T-cell (primary cell): ENCODE results near the gene GART. TPM values are rescaled to one million over a fixed set of nuclear protein-coding genes. Genes with fewer than 3 reads are reported as not detected.
A peak's percentile ranks its signal among the peaks of the same experiment; 100 is the strongest.
"Not testable (repeated sequence)": the region's sequence is repeated elsewhere in the genome, so short reads cannot be mapped to it uniquely, and the experiment has no call there.

Source experiments
- ATAC-seq, 4 experiments: fragments of 200-7000 bp in 3 of 4; fragments of 150-1000 bp in 1 of 4; cut with Tn5 transposase; replicated peaks in 1 of 4; 1 replicate in 3 of 4; 2 replicates in 1 of 4; pipeline ENCODE4 v1.10.0; 2021; ENCODE audit warnings: moderate library complexity in 3 of 4, mild to moderate bottlenecking in 2 of 4, moderate number of reproducible peaks in 1 of 4
- CTCF ChIA-PET, 2 donors: fragments of 300-600 bp; sonication (Branson Sonifier 250); formaldehyde crosslinking; loops; one replicate each; lab custom pipeline; 2022; ENCODE audit warnings: antibody characterized with exemption in 2 of 2; lab: Charles Lee
- POLR2A ChIA-PET, 2 donors: fragments of 300-600 bp; sonication (Branson Sonifier 250); formaldehyde crosslinking; loops; one replicate each; lab custom pipeline; 2022; ENCODE audit warnings: antibody characterized with exemption in 2 of 2; lab: Charles Lee
- DNase-seq, 35 experiments: peaks; one replicate each; pipeline versions ENCODE4 v3.0.0 to v3.0.0-alpha.2; 2013 to 2023
- H3K27ac ChIP-seq: one replicate; pipeline ENCODE4 v1.5.1; 2013; ENCODE audit warnings: low read length
- H3K27me3 ChIP-seq, 2 experiments: replicated peaks in 1 of 2; 1 replicate in 1 of 2; 2 replicates in 1 of 2; pipeline versions ENCODE4 v1.6.1 to v1.7.0; 2013; ENCODE audit warnings: low read length in 1 of 2, mixed read lengths in 1 of 2; ENCODE audit not compliant: control insufficient read depth in 2 of 2, insufficient read depth in 2 of 2; ENCODE audit errors: extremely low read depth in 1 of 2
- H3K36me3 ChIP-seq, 2 donors: 1 replicate in 1 of 2; 2 replicates in 1 of 2; pipeline versions ENCODE4 v1.6.1 to v1.7.0; 2013; ENCODE audit warnings: low read length in 1 of 2; ENCODE audit not compliant: control insufficient read depth in 2 of 2, insufficient read depth in 1 of 2; ENCODE audit errors: extremely low read depth in 1 of 2
- H3K4me1 ChIP-seq, 2 experiments: 1 replicate in 1 of 2; 2 replicates in 1 of 2; pipeline versions ENCODE4 v1.6.1 to v1.7.0; 2013; ENCODE audit warnings: low read length in 2 of 2, mixed read lengths in 1 of 2; ENCODE audit not compliant: insufficient read depth in 2 of 2, control insufficient read depth in 1 of 2; ENCODE audit errors: extremely low read depth in 1 of 2
- H3K4me3 ChIP-seq, 2 donors: 1 replicate in 1 of 2; 2 replicates in 1 of 2; pipeline versions ENCODE4 v1.5.1 to v1.7.0; 2013; ENCODE audit warnings: mild to moderate bottlenecking in 2 of 2, low read length in 1 of 2, moderate library complexity in 1 of 2; ENCODE audit not compliant: control insufficient read depth in 1 of 2; ENCODE audit errors: extremely low read depth in 1 of 2
- H3K9me3 ChIP-seq: 2 replicates; pipeline ENCODE4 v1.7.0; 2013
- H3K27ac Mint-ChIP-seq, 2 donors: one replicate each; pipeline ENCODE4 v1.8.0; 2020 to 2021; ENCODE audit warnings: mild to moderate bottlenecking in 2 of 2, mixed read lengths in 2 of 2
- H3K27me3 Mint-ChIP-seq, 2 donors: one replicate each; pipeline ENCODE4 v1.8.0; 2021 to 2022; ENCODE audit warnings: mixed read lengths in 2 of 2
- H3K36me3 Mint-ChIP-seq: one replicate; pipeline ENCODE4 v1.8.0; 2021; ENCODE audit warnings: mixed read lengths
- H3K4me1 Mint-ChIP-seq, 3 donors: one replicate each; pipeline ENCODE4 v1.8.0; 2020 to 2022; ENCODE audit warnings: mixed read lengths in 3 of 3, mild to moderate bottlenecking in 1 of 3
- H3K4me3 Mint-ChIP-seq, 3 donors: one replicate each; pipeline ENCODE4 v1.8.0; 2020 to 2022; ENCODE audit warnings: mild to moderate bottlenecking in 3 of 3, mixed read lengths in 3 of 3, moderate library complexity in 3 of 3
- H3K9me3 Mint-ChIP-seq, 3 donors: one replicate each; pipeline ENCODE4 v1.8.0; 2020 to 2022; ENCODE audit warnings: mixed read lengths in 3 of 3
- WGBS: methylation state at CpG from one replicate; pipeline ENCODE4 v1.1.5; 2013; ENCODE audit warnings: missing lambda C conversion rate; ENCODE audit not compliant: insufficient coverage; 5-methylcytosine and 5-hydroxymethylcytosine counted together
- total RNA-seq, 35 experiments: library from RNA in 6 of 35; stranded (reverse) in 6 of 35; fragments of 120-200 nt in 1 of 35; gene quantifications; one replicate each; pipeline versions ENCODE4 v1.2.1 to v1.2.4 and lab custom pipeline; 2013 to 2026

GART gene
- total RNA-seq, 5 donors from 2014 or later (not counting 1 experiment from before 2014, with no cell fraction given): 37.6 to 97.4 (median 84.6) TPM

DNA sequence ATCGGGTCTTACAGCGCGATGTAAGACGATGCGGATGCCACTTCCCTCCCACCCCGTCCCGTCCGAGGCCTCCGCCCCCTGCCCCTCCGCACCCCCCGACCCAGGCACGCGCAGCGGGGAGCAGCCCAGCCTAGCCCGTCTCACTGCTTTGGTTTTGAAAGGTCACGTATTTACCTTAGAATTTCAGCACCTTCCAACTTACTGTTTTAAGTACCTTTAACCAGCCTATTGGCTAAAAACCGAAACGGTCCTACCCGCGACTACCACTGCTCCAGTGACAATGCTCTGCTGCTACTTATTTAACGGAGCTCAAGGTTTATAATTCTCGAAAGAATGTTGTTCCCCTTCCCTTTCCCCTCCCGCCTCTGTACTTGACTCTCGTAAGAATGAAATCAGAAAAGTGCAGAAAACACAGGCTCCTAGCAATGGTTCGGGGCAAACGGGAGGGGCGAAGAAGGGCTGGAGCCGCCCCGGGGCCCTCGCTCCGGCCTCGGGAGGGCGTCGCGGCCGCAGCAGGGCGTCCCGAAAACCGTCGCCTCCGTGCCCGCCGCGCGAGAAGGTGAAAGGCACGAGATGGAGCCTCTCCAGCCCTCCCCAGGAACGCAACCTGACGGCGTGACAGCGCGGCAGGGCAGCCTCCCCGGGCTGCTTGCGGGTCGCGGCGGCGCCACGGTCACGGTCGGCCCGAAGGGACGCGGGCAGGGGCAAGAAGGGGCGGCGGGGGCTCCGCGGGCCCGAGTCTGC, 62.8 kb downstream of the GART start:
- ChIA-PET CTCF (interaction anchor here (0.6 to 3.0 kb wide), 16 partner anchors 10 to 593 kb away, joined by 3 to 42 read pairs (median 4); partner anchors contain the start of genes DNAJC28 (in 2 of the 2) and DONSON (in 1 of the 2)), POLR2A (interaction anchor here (0.5 to 2.0 kb wide), 10 partner anchors 12 to 752 kb away, joined by 3 to 19 read pairs (median 4); partner anchors contain the start of genes DNAJC28 (in 2 of the 2), GART (in 1 of the 2) and SON (in 1 of the 2))
- peak; percentile 16 to 28 (median 18) for ATAC-seq

DNA sequence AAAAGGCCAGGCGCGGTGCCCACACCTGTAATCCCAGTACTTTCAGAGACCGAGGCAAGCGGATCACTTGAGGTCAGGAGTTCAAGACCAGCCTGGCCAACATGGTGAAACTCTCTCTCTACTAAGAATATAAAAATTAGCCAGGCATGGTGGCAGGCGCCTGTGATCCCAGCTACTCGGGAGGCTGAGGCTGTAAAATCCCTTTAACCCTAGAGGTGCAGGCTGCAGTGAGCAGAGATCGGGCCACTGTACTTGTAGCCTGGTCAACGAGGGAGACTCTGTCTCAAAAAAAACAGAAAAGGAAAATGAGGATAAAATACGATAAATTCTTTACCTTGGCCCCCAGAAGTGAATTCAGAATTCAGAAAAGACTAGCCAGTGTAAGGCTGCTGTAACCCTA, 63.7 kb downstream of the GART start:
- Histone ChIP-seq H3K4me1 (peaks cover 9 to 20% of the 10 kb centered on the region in 2 experiments), H3K36me3 (no peaks in the 10 kb centered on the region), H3K9me3 (no peaks in the 10 kb centered on the region), H3K27ac (no peak overlapping the region), H3K4me3 (peak overlapping the region; percentile 83 to 86), H3K27me3 (no peaks in the 10 kb centered on the region)
- peak overlapping the region; percentile 82 for H3K27ac Mint-ChIP-seq
- DNase-seq (no peak), ATAC-seq (no peak)
- 75% methylated on average over 2 of the region's 9 CpGs for WGBS
- ChIA-PET POLR2A (no interaction called here), CTCF (no interaction called here)
- H3K9me3 Mint-ChIP-seq: no peaks in the 10 kb centered on the region
- H3K27me3 Mint-ChIP-seq: no peaks in the 10 kb centered on the region
- peaks cover 4% of the 10 kb centered on the region for H3K36me3 Mint-ChIP-seq
- peaks cover 23 to 34% (median 29%) of the 10 kb centered on the region in 3 donors for H3K4me1 Mint-ChIP-seq
- H3K4me3 Mint-ChIP-seq: peak overlapping the region; percentile 80 to 91 (median 91)

More for the DNA sequence above, 62.8 kb downstream of the GART start:
- WGBS: 0% methylated on average over 38 of the region's 68 CpGs
- Mint-ChIP-seq H3K27ac (peak overlapping the region; percentile 82), H3K9me3 (no peaks in the 10 kb centered on the region), H3K4me1 (peaks cover 16 to 28% (median 24%) of the 10 kb centered on the region in 3 donors), H3K27me3 (no peaks in the 10 kb centered on the region), H3K36me3 (no peaks in the 10 kb centered on the region), H3K4me3 (peak overlapping the region; percentile 80 to 91 (median 91))
- Histone ChIP-seq H3K27ac (peak overlapping the region; percentile 73), H3K27me3 (no peaks in the 10 kb centered on the region), H3K9me3 (no peaks in the 10 kb centered on the region), H3K36me3 (no peaks in the 10 kb centered on the region), H3K4me3 (peak overlapping the region; percentile 83 to 86), H3K4me1 (peaks cover 9 to 20% of the 10 kb centered on the region in 2 experiments)
- DNase-seq: peak in 32 of 35 experiments; percentile 10 to 65 (median 28)

DNA sequence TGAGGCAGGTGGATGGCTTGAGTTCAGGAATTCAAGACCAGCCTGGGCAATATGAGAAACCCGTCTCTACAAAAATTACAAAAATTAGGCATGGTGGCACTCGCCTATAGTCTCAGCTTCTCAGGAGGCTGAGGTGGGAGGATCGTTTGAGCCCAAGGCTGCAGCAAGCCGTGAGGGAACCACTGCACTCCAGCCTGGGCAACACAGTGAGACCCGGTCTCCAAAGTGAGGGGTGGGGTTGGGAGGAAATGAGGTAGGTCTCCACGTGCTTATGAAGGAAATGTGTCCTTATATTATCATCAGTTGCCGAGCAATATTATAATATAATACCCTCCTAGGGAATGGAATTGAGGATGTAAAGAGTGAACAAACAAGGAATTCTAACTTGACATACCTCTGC, 64.9 kb downstream of the GART start:
- DNase-seq (no peak), ATAC-seq (no peak)
- Histone ChIP-seq H3K4me1 (peaks cover 9 to 20% of the 10 kb centered on the region in 2 experiments), H3K27ac (no peak overlapping the region), H3K36me3 (no peaks in the 10 kb centered on the region), H3K4me3 (no peak overlapping the region), H3K9me3 (no peaks in the 10 kb centered on the region), H3K27me3 (no peaks in the 10 kb centered on the region)
- H3K9me3 Mint-ChIP-seq: no peaks in the 10 kb centered on the region
- no peak overlapping the region for H3K27ac Mint-ChIP-seq
- peaks cover 4% of the 10 kb centered on the region for H3K36me3 Mint-ChIP-seq
- peaks cover 23 to 36% (median 33%) of the 10 kb centered on the region in 3 donors for H3K4me1 Mint-ChIP-seq
- no peaks in the 10 kb centered on the region for H3K27me3 Mint-ChIP-seq
- WGBS: 100% methylated on average over 1 of the region's 7 CpGs
- CTCF ChIA-PET: interaction anchor here in 1 of 2 donors (0.7 kb wide), 1 partner anchor 132 kb away, joined by 5 read pairs; no protein-coding TSS in a partner anchor
- peak overlapping the region in 2 of 3 donors; percentile 41 to 91 for H3K4me3 Mint-ChIP-seq
- POLR2A ChIA-PET: no interaction called here

DNA sequence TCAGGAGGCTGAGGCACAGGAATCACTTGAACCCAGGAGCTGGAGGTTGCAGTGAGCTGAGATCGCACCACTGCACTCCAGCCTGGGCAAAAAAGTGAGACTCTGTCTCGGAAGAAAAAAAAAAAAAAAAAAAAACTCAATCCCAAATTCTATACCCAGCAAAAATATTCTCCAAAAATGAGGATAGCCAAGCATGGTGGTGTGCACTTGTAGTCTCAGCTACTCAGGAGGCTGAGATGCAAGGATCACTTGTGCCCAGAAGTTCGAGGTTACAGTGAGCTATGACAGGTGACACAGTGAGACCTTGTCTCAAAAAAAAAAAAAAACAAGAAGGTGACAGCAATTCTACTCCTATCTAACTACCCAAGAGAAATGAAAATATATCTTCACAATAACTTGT, 68.6 kb downstream of the GART start:
- ATAC-seq (no peak), DNase-seq (no peak)
- peaks cover 7% of the 10 kb centered on the region for H3K36me3 Mint-ChIP-seq
- no peak overlapping the region for H3K27ac Mint-ChIP-seq
- H3K4me3 ChIP-seq: no peak overlapping the region
- H3K36me3 ChIP-seq: no peaks in the 10 kb centered on the region
- H3K9me3 ChIP-seq: no peaks in the 10 kb centered on the region
- H3K4me1 Mint-ChIP-seq: peaks cover 18 to 34% (median 30%) of the 10 kb centered on the region in 3 donors
- no peaks in the 10 kb centered on the region for H3K9me3 Mint-ChIP-seq
- POLR2A ChIA-PET: interaction anchor here in 1 of 2 donors (0.6 kb wide), 2 partner anchors 89 to 125 kb away, joined by 3 to 4 read pairs; no protein-coding TSS in a partner anchor
- WGBS: 86% methylated on average over 1 of the region's 3 CpGs
- no peaks in the 10 kb centered on the region for H3K27me3 Mint-ChIP-seq
- H3K27me3 ChIP-seq: no peaks in the 10 kb centered on the region
- H3K27ac ChIP-seq: no peak overlapping the region
- peaks cover 2 to 9% of the 10 kb centered on the region in 2 experiments for H3K4me1 ChIP-seq
- H3K4me3 Mint-ChIP-seq: no peak overlapping the region
- CTCF ChIA-PET: interaction anchor here (0.6 to 1.1 kb wide), 2 partner anchors 15 to 757 kb away, joined by 4 to 8 read pairs; no protein-coding TSS in a partner anchor

DNA sequence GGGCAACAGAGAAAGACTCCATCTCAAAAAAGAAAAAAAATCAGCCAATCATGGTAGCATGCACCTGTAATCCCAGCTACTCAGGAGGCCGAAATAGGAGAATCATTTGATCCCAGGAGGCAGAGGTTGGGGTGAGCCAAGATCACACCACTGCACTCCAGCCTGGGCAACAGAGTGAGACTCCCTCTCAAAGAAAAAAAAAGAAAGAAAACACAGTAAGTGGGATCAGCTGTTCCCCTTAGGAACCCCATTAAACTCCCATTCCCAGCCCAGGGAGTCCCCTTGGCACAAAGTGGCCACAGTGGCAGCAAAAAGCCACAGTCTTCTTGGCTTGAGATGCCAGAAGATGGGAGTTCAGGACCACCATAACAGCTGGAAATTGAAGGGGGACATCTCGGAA, 71.2 kb downstream of the GART start:
- ChIA-PET POLR2A (interaction anchor here in 1 of 2 donors (0.7 kb wide), 1 partner anchor 678 kb away, joined by 10 read pairs; no protein-coding TSS in a partner anchor), CTCF (no interaction called here)
- H3K9me3 Mint-ChIP-seq: no peaks in the 10 kb centered on the region
- H3K4me1 ChIP-seq: no peaks in the 10 kb centered on the region
- no peak overlapping the region for H3K27ac Mint-ChIP-seq
- DNase-seq (no peak), ATAC-seq (no peak)
- H3K36me3 Mint-ChIP-seq: peaks cover 16% of the 10 kb centered on the region
- peaks cover 15 to 23% (median 23%) of the 10 kb centered on the region in 3 donors for H3K4me1 Mint-ChIP-seq
- no CpG with 5 or more reads among the region's 2 CpGs for WGBS
- H3K4me3 Mint-ChIP-seq: no peak overlapping the region
- H3K27me3 Mint-ChIP-seq: no peaks in the 10 kb centered on the region
- no peaks in the 10 kb centered on the region for H3K27me3 ChIP-seq
- no peak overlapping the region for H3K4me3 ChIP-seq
- no peak overlapping the region for H3K27ac ChIP-seq
- H3K9me3 ChIP-seq: no peaks in the 10 kb centered on the region
- peaks cover 0 to 1% of the 10 kb centered on the region in 2 donors for H3K36me3 ChIP-seq

DNA sequence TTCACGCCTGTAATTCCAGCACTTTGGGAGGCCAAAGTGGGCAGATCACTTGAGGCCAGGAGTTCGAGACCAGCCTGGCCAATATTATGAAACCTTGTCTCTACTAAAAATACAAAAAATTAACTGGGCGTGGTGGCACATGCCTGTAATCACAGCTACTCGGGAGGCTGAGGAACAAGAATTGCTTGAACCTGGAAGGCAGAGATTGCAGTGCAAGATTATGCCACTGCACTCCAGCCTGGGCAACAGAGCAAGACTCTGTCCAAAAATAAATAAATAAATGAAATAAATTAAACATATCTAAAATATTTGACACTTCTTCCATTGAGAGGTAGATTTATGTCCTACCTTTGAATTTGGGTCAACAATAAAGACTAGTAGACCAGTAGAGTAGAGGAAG, 72.7 kb downstream of the GART start:
- H3K9me3 Mint-ChIP-seq, H3K27me3 ChIP-seq, H3K27ac ChIP-seq, H3K4me3 ChIP-seq, ATAC-seq, DNase-seq, H3K9me3 ChIP-seq, H3K27ac Mint-ChIP-seq, POLR2A ChIA-PET, CTCF ChIA-PET, H3K4me3 Mint-ChIP-seq, H3K27me3 Mint-ChIP-seq, H3K4me1 ChIP-seq, H3K36me3 ChIP-seq: not testable (repeated sequence)
- Mint-ChIP-seq H3K36me3 (peaks cover 18% of the 10 kb centered on the region), H3K4me1 (peaks cover 15 to 23% (median 22%) of the 10 kb centered on the region in 3 donors)
- 100% methylated on average over 3 of the region's 4 CpGs for WGBS
